ENCODE results near the gene LRMDA. TPM values are rescaled to one million over a fixed set of nuclear protein-coding genes. Genes with fewer than 3 reads are reported as not detected.

LRMDA gene
- total and polyA plus RNA-seq, 7 donors = 1.0 to 5.7 (median 2.5) TPM

- DNase-seq = no peak
- no peak overlapping the region for H3K27ac ChIP-seq
- H3K4me3 ChIP-seq = no peak overlapping the region
- TF ChIP-seq, protein P1, sequence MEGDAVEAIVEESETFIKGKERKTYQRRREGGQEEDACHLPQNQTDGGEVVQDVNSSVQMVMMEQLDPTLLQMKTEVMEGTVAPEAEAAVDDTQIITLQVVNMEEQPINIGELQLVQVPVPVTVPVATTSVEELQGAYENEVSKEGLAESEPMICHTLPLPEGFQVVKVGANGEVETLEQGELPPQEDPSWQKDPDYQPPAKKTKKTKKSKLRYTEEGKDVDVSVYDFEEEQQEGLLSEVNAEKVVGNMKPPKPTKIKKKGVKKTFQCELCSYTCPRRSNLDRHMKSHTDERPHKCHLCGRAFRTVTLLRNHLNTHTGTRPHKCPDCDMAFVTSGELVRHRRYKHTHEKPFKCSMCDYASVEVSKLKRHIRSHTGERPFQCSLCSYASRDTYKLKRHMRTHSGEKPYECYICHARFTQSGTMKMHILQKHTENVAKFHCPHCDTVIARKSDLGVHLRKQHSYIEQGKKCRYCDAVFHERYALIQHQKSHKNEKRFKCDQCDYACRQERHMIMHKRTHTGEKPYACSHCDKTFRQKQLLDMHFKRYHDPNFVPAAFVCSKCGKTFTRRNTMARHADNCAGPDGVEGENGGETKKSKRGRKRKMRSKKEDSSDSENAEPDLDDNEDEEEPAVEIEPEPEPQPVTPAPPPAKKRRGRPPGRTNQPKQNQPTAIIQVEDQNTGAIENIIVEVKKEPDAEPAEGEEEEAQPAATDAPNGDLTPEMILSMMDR (IDR thresholded peaks at IDR 0.05) = no peak
- peaks cover 11% of the 10 kb centered on the region for H3K9me3 ChIP-seq
- H3K36me3 ChIP-seq (ENCODE audit: insufficient read depth in 1 of 2, low read depth in 1 of 2) = no peaks in the 10 kb centered on the region
- no peak for ATAC-seq
- WGBS, 3 donors = 90 to 94% (median 91%) methylated on average over 4 of the region's 4 CpGs
- intact Hi-C loops (cut with DNase I) = no loop called here
- H3K4me1 ChIP-seq = no peaks in the 10 kb centered on the region
- peaks cover 0 to 7% (median 2%) of the 10 kb centered on the region in 3 donors for H3K27me3 ChIP-seq (ENCODE audit: insufficient read depth in 3 of 3, low read length in 2 of 3)
Observed at GRCh38 chr10:75439811-75440210, 8.4 kb downstream of the LRMDA start.

DNA sequence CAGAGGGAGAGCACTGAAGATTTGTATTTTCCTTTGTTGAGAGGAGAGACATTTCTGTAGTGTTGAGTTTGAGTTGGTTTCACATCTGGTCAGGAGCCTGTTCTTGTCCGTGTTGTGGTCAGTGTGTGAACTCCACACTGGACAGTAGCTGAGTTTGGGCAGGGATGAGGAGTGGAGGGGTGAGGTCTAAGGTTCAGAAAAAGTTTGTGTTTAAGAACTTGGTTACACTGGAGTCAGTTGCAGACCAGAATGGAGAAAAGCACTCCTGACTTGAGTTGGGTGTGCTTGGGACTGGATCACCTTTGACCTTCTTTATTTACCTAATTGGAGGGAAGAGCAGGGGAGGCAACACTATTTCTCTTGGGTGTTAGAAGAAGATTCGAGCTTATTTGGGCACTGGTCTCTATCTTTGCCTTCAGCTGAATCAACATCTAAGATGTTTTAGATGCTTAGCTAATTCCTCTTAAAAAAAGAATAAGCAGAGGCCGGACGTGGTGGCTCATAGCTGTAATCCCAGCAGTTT is 8.9 kb downstream of the LRMDA start:
- peaks cover 0 to 7% (median 2%) of the 10 kb centered on the region in 3 donors for H3K27me3 ChIP-seq (ENCODE audit: insufficient read depth in 3 of 3, low read length in 2 of 3)
- H3K4me3 ChIP-seq = no peak overlapping the region
- TF ChIP-seq, protein P1 (IDR thresholded peaks at IDR 0.05) = no peak
- no peaks in the 10 kb centered on the region for H3K4me1 ChIP-seq
- WGBS, 3 donors = 83 to 87% (median 85%) methylated on average over 4 of the region's 4 CpGs
- DNase-seq = no peak
- H3K9me3 ChIP-seq = peaks cover 11% of the 10 kb centered on the region
- intact Hi-C loops (cut with DNase I) = no loop called here
- ATAC-seq = no peak
- H3K27ac ChIP-seq = no peak overlapping the region
- H3K36me3 ChIP-seq (ENCODE audit: insufficient read depth in 1 of 2, low read depth in 1 of 2) = no peaks in the 10 kb centered on the region

GRCh38 chr10:75441196-75441595 is 9.8 kb downstream of the LRMDA start:
- no peak overlapping the region for H3K4me3 ChIP-seq
- intact Hi-C loops (cut with DNase I) = no loop called here
- DNase-seq (no peak), ATAC-seq (no peak)
- H3K9me3 ChIP-seq = peaks cover 11% of the 10 kb centered on the region
- H3K36me3 ChIP-seq (ENCODE audit: insufficient read depth in 1 of 2, low read depth in 1 of 2) = no peaks in the 10 kb centered on the region
- WGBS, 3 donors = 81 to 86% (median 82%) methylated on average over 4 of the region's 4 CpGs
- no peak overlapping the region for H3K27ac ChIP-seq
- H3K4me1 ChIP-seq = no peaks in the 10 kb centered on the region
- TF ChIP-seq, protein P1 (IDR thresholded peaks at IDR 0.05) = no peak
- H3K27me3 ChIP-seq (ENCODE audit: insufficient read depth in 3 of 3, low read length in 2 of 3) = peaks cover 0 to 7% (median 4%) of the 10 kb centered on the region in 3 donors

DNA sequence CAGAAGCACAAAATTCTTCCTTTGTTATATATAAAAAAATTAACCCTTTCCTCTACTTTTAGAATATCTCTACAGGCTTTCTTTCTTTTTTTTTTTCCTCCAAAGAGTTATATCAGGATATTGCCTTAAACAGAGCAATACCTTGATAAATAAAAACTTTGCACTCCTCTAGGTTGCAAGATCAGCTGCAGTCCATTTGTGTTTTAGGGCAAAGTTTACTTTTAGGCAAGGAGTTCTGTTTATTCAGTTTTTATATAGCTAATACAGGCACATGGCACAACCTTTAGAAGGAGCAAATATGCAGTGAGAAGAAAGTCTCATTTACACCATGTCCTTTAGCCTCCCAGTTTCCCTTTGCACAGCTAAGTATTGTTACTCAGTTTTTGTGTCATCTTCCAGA is 10.3 kb downstream of the LRMDA start:
- H3K4me1 ChIP-seq = no peaks in the 10 kb centered on the region
- TF ChIP-seq, protein P1 (IDR thresholded peaks at IDR 0.05) = no peak
- H3K27ac ChIP-seq = no peak overlapping the region
- H3K9me3 ChIP-seq = peaks cover 16% of the 10 kb centered on the region
- no peak overlapping the region for H3K4me3 ChIP-seq
- H3K36me3 ChIP-seq (ENCODE audit: insufficient read depth in 1 of 2, low read depth in 1 of 2) = no peaks in the 10 kb centered on the region
- intact Hi-C loops (cut with DNase I) = no loop called here
- ATAC-seq (no peak), DNase-seq (no peak)
- H3K27me3 ChIP-seq (ENCODE audit: insufficient read depth in 3 of 3, low read length in 2 of 3) = peaks cover 0 to 9% (median 5%) of the 10 kb centered on the region in 3 donors

DNA sequence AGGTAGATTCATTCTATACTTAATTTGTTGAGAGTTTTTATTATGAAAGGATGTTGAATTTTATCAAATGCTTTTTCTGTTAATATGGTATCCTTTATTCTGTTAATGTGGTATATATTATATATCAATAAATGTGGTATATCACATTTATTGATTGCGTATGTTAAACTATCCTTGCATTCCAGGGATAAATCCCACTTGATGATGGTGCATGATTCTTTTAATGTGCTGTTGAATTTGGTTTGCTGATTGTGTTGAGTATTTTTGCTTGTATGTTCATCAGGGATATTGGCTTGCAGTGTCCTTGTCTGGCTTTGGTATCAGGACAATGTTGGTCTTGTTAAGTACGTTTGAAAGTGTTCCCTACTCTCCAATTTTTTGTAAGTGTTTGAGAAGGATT is 11.9 kb downstream of the LRMDA start:
- Histone ChIP-seq H3K4me3 (no peak overlapping the region), H3K9me3 (peaks cover 19% of the 10 kb centered on the region), H3K4me1 (no peaks in the 10 kb centered on the region), H3K36me3 (ENCODE audit: insufficient read depth in 1 of 2, low read depth in 1 of 2) (no peaks in the 10 kb centered on the region), H3K27ac (no peak overlapping the region), H3K27me3 (ENCODE audit: insufficient read depth in 3 of 3, low read length in 2 of 3) (peaks cover 0 to 5% (median 3%) of the 10 kb centered on the region in 3 donors)
- 89 to 93% (median 92%) methylated on average over 2 of the region's 2 CpGs for WGBS, 3 donors
- intact Hi-C loops (cut with DNase I) = no loop called here
- TF ChIP-seq, protein P1 (IDR thresholded peaks at IDR 0.05) = no peak
- no peak for ATAC-seq
- DNase-seq = no peak
